Activated CD4-positive, CD25-positive, alpha-beta regulatory T cell treated with anti-CD3 and anti-CD28 coated beads, Interleukin-2, amount 50 U/mL, for 24 hours (primary cell): ENCODE data around the gene SEC14L2.
"Not testable (repeated sequence)": the region's sequence is repeated elsewhere in the genome, so short reads cannot be mapped to it uniquely, and the experiment has no call there.

Source experiments
- ATAC-seq, 2 donors: fragments of 150-1000 bp; cut with Tn5 transposase; one replicate each; pipeline ENCODE4 v1.10.0; 2021; ENCODE audit warnings: mild to moderate bottlenecking in 1 of 2, moderate library complexity in 1 of 2

The SEC14L2 gene

GRCh38 chr22:30459181-30460052 is 62.6 kb downstream of the SEC14L2 start:
- no peak for ATAC-seq

GRCh38 chr22:30460147-30460546 is 63.3 kb downstream of the SEC14L2 start:
- no peak for ATAC-seq

- not testable (repeated sequence) for ATAC-seq
Measured at GRCh38 chr22:30460555-30460954, 63.7 kb downstream of the SEC14L2 start.

GRCh38 chr22:30469165-30469564 is 72.3 kb downstream of the SEC14L2 start:
- no peak for ATAC-seq

GRCh38 chr22:30470655-30471054 is 73.8 kb downstream of the SEC14L2 start:
- no peak for ATAC-seq

- no peak for ATAC-seq
Measured at GRCh38 chr22:30471616-30472318, 74.9 kb downstream of the SEC14L2 start, which contains the start of gene SEC14L3. SEC14L3 (minus strand) TSS chr22:30472017; CDS start chr22:30471958, 59 bp downstream.

GRCh38 chr22:30472994-30473720 is 76.3 kb downstream of the SEC14L2 start:
- ATAC-seq: no peak

GRCh38 chr22:30474121-30474520 is 77.3 kb downstream of the SEC14L2 start:
- no peak for ATAC-seq
